PC-3 (cell line): Measurements from ENCODE around the gene KCNH1. TPM values are rescaled to one million over a fixed set of nuclear protein-coding genes. Genes with fewer than 3 reads are reported as not detected.

Source experiments
- ATAC-seq: fragments of 200-7000 bp; cut with Tn5 transposase; 2 replicates; pipeline ENCODE4 v1.9.1; 2020; ENCODE audit warnings: mild to moderate bottlenecking, moderate library complexity
- Bru-seq: library from RNA; stranded (reverse); fragments of 400-500 nt; gene quantifications from one replicate; lab custom pipeline; 2021; lab: Mats Ljungman, UMichigan
- BruChase-seq, 2 experiments: library from RNA; stranded (reverse); fragments of 400-500 nt; gene quantifications; one replicate each; lab custom pipeline; 2021; lab: Mats Ljungman, UMichigan
- BruUV-seq: library from RNA; stranded (reverse); fragments of 400-500 nt; replicated peaks from 2 replicates; lab custom pipeline; 2021; lab: Mats Ljungman, UMichigan
- CTCF ChIA-PET: fragments of 300-600 bp; sonication (Branson Sonifier 250); formaldehyde crosslinking; loops from one replicate; lab custom pipeline; 2022; ENCODE audit warnings: antibody characterized with exemption; lab: Charles Lee
- POLR2A ChIA-PET: fragments of 300-600 bp; sonication (Branson Sonifier 250); formaldehyde crosslinking; loops from one replicate; lab custom pipeline; 2022; ENCODE audit warnings: antibody characterized with exemption; ENCODE audit not compliant: unreplicated experiment; lab: Charles Lee
- DNase-seq: peaks from one replicate; pipeline ENCODE4 v3.0.0-alpha.2; 2015
- H2AFZ ChIP-seq: fragments of 300-600 bp; sonication (generic); 2 replicates; pipeline ENCODE4 v1.6.0; 2016; ENCODE audit warnings: antibody characterized with exemption, low read length
- H3F3A ChIP-seq: fragments of 300-600 bp; sonication (generic); one replicate; pipeline ENCODE4 v1.6.0; 2017; ENCODE audit warnings: antibody characterized with exemption, low read length, control low read depth, mild to moderate bottlenecking; ENCODE audit not compliant: unreplicated experiment
- H3K27ac ChIP-seq: fragments of 300-600 bp; sonication (generic); 2 replicates; pipeline ENCODE4 v1.5.1; 2016; ENCODE audit warnings: mild to moderate bottlenecking, low read length
- H3K27me3 ChIP-seq: fragments of 300-600 bp; sonication (generic); 2 replicates; pipeline ENCODE4 v1.6.1; 2016; ENCODE audit warnings: low read length, mixed read lengths
- H3K36me3 ChIP-seq: fragments of 300-600 bp; sonication (generic); 2 replicates; pipeline ENCODE4 v1.6.1; 2016; ENCODE audit warnings: low read depth, mixed run types, low read length, mixed read lengths
- H3K4me1 ChIP-seq: fragments of 300-600 bp; sonication (generic); 2 replicates; pipeline ENCODE4 v1.5.1; 2016; ENCODE audit warnings: low read length; ENCODE audit not compliant: insufficient read depth
- H3K4me2 ChIP-seq: fragments of 300-600 bp; sonication (generic); 2 replicates; pipeline ENCODE4 v1.6.0; 2016; ENCODE audit warnings: low read length
- H3K4me3 ChIP-seq: fragments of 300-600 bp; sonication (generic); 2 replicates; pipeline ENCODE4 v1.5.1; 2016; ENCODE audit warnings: mild to moderate bottlenecking, low read length, mixed read lengths
- H3K79me2 ChIP-seq: fragments of 300-600 bp; sonication (generic); 2 replicates; pipeline ENCODE4 v1.6.1; 2017; ENCODE audit warnings: low read length, mixed read lengths
- H3K9ac ChIP-seq: fragments of 300-600 bp; sonication (generic); 2 replicates; pipeline ENCODE4 v1.6.0; 2016; ENCODE audit warnings: mild to moderate bottlenecking, low read length
- H3K9me2 ChIP-seq: fragments of 300-600 bp; sonication (generic); replicated peaks from 2 replicates; pipeline ENCODE4 v1.6.1; 2016; ENCODE audit warnings: mixed run types, low read length, mixed read lengths
- H3K9me3 ChIP-seq: fragments of 300-600 bp; sonication (generic); 2 replicates; pipeline ENCODE4 v1.6.1; 2016; ENCODE audit warnings: low read length, mixed read lengths
- H4K20me1 ChIP-seq: fragments of 300-600 bp; sonication (generic); 2 replicates; pipeline ENCODE4 v1.6.1; 2016; ENCODE audit warnings: low read length, mixed read lengths
- EZH2 ChIP-seq: fragments of 300-600 bp; sonication (generic); IDR thresholded peaks from one replicate; pipeline ENCODE4 v1.6.1; 2017; ENCODE audit warnings: antibody characterized with exemption, mild to moderate bottlenecking, low read length; ENCODE audit not compliant: unreplicated experiment
- EZH2phosphoT487 ChIP-seq: fragments of 300-600 bp; sonication (generic); IDR thresholded peaks from 2 replicates; pipeline ENCODE4 v1.6.1; 2018; ENCODE audit warnings: mild to moderate bottlenecking, antibody characterized with exemption, low read length, borderline replicate concordance
- intact Hi-C: fragments of 100-400 bp; cut with micrococcal nuclease; formaldehyde crosslinking; loops from 2 replicates; pipeline ENCODE4 v1.9.0; 2023
- long read RNA-seq: library from polyadenylated mRNA; unstranded; transcript quantifications from one replicate; pipeline ENCODE4 v2.0.0, GENCODE V29; 2021; ENCODE audit not compliant: unreplicated experiment
- total RNA-seq: library from RNA; depleted of rRNA; stranded (reverse); fragments of >200 nt; gene quantifications from 2 replicates; pipeline ENCODE4 v1.2.3, GENCODE V29; 2014; rRNA removed
- TF ChIP-seq, protein P1 (sequence below): fragments of 300-600 bp; sonication (generic); conservative IDR thresholded peaks from 2 replicates; pipeline ENCODE4 v1.5.1; 2017; ENCODE audit warnings: antibody characterized with exemption, low read depth, mild to moderate bottlenecking, low read length

KCNH1 gene, protein sequence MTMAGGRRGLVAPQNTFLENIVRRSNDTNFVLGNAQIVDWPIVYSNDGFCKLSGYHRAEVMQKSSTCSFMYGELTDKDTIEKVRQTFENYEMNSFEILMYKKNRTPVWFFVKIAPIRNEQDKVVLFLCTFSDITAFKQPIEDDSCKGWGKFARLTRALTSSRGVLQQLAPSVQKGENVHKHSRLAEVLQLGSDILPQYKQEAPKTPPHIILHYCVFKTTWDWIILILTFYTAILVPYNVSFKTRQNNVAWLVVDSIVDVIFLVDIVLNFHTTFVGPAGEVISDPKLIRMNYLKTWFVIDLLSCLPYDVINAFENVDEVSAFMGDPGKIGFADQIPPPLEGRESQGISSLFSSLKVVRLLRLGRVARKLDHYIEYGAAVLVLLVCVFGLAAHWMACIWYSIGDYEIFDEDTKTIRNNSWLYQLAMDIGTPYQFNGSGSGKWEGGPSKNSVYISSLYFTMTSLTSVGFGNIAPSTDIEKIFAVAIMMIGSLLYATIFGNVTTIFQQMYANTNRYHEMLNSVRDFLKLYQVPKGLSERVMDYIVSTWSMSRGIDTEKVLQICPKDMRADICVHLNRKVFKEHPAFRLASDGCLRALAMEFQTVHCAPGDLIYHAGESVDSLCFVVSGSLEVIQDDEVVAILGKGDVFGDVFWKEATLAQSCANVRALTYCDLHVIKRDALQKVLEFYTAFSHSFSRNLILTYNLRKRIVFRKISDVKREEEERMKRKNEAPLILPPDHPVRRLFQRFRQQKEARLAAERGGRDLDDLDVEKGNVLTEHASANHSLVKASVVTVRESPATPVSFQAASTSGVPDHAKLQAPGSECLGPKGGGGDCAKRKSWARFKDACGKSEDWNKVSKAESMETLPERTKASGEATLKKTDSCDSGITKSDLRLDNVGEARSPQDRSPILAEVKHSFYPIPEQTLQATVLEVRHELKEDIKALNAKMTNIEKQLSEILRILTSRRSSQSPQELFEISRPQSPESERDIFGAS
- not detected in 2 replicates for total RNA-seq
- percentile 1 among the genes with signal in this experiment for Bru-seq, nascent RNA
- BruChase-seq, experiment 1, labeled RNA remaining after a 6-hour chase, result not detected
- percentile 1 among the genes with signal in this experiment for BruChase-seq, experiment 2, labeled RNA remaining after a 2-hour chase
- long read RNA-seq, result 0 reads

GRCh38 chr1:211133836-211134669 lies at the start of gene KCNH1:
Gene KCNH1, minus strand, starts transcription at chr1:211134148. Its CDS starts 203 bp downstream, at chr1:211133945.
- BruUV-seq, result no TSS peak
- Histone ChIP-seq H3K27ac (no peak within 1 kb of the TSS), H3K4me1 (0 out of 2 replicates have a peak, but pooled peaks cover 4% of the 10 kb centered on the region), H3K4me3 (peak within 1 kb of the TSS; percentile 52), H4K20me1 (no peaks in the 10 kb centered on the region), H3K9me3 (no peaks in the 10 kb centered on the region), H3K27me3 (peaks cover 78% of the 10 kb centered on the region), H2AFZ (peak within 1 kb of the TSS; percentile 62), H3K9me2 (no peaks in the 10 kb centered on the region), H3K9ac (no peak within 1 kb of the TSS), H3K36me3 (no peaks in the 10 kb centered on the region), H3F3A (no peaks in the 10 kb centered on the region), H3K79me2 (no peaks in the 10 kb centered on the region), H3K4me2 (peak within 1 kb of the TSS; percentile 78)
- intact Hi-C loops, result loop anchor here (5.0 kb wide), 1 partner anchor 537 kb away; no protein-coding TSS in a partner anchor
- TF ChIP-seq EZH2phosphoT487 (no peak; the same call in 1 of the 2 replicates), EZH2 (peak; percentile 65)
- TF ChIP-seq, protein P1, sequence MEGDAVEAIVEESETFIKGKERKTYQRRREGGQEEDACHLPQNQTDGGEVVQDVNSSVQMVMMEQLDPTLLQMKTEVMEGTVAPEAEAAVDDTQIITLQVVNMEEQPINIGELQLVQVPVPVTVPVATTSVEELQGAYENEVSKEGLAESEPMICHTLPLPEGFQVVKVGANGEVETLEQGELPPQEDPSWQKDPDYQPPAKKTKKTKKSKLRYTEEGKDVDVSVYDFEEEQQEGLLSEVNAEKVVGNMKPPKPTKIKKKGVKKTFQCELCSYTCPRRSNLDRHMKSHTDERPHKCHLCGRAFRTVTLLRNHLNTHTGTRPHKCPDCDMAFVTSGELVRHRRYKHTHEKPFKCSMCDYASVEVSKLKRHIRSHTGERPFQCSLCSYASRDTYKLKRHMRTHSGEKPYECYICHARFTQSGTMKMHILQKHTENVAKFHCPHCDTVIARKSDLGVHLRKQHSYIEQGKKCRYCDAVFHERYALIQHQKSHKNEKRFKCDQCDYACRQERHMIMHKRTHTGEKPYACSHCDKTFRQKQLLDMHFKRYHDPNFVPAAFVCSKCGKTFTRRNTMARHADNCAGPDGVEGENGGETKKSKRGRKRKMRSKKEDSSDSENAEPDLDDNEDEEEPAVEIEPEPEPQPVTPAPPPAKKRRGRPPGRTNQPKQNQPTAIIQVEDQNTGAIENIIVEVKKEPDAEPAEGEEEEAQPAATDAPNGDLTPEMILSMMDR, result peak; percentile 94
- DNase-seq, result peak; percentile 76
- ChIA-PET CTCF (interaction anchor here (1.5 kb wide), 1 partner anchor 686 kb away, joined by 5 read pairs; no protein-coding TSS in a partner anchor), POLR2A (interaction anchor here (0.7 kb wide), 1 partner anchor 686 kb away, joined by 3 read pairs; no protein-coding TSS in a partner anchor)
- ATAC-seq, result peak; percentile 85

GRCh38 chr1:211182746-211183145 lies 48.8 kb upstream of the KCNH1 start:
- ChIA-PET POLR2A (interaction anchor here (0.6 kb wide), 1 partner anchor 78 kb away, joined by 4 read pairs; no protein-coding TSS in a partner anchor), CTCF (no interaction called here)
- no peaks in the 10 kb centered on the region for H3F3A ChIP-seq
- DNase-seq, result peak; percentile 27
- H4K20me1 ChIP-seq, result no peaks in the 10 kb centered on the region
- no TSS peak for BruUV-seq
- H3K4me1 ChIP-seq, result no peaks in the 10 kb centered on the region
- H3K4me3 ChIP-seq, result no peak overlapping the region
- H3K9me3 ChIP-seq, result no peaks in the 10 kb centered on the region
- TF ChIP-seq EZH2phosphoT487 (no peak), EZH2 (no peak)
- TF ChIP-seq, protein P1, result no peak
- no peaks in the 10 kb centered on the region for H3K9me2 ChIP-seq
- peak overlapping the region; percentile 29; the same call in 1 of the 2 replicates for H3K27ac ChIP-seq
- H3K9ac ChIP-seq, result no peak overlapping the region; the same call in 1 of the 2 replicates
- H3K27me3 ChIP-seq, result peaks cover 8% of the 10 kb centered on the region; the same call in 1 of the 2 replicates
- ATAC-seq, result no peak
- H2AFZ ChIP-seq, result no peak overlapping the region
- intact Hi-C loops, result no loop called here
- H3K79me2 ChIP-seq, result no peaks in the 10 kb centered on the region
- H3K4me2 ChIP-seq, result no peak overlapping the region
- H3K36me3 ChIP-seq, result no peaks in the 10 kb centered on the region
